T-helper 17 cell (primary cell): Measurements from ENCODE around the gene ERGIC1. TPM values are rescaled to one million over a fixed set of nuclear protein-coding genes. Genes with fewer than 3 reads are reported as not detected.

ENCODE experiments used
- ATAC-seq: fragments of 150-1000 bp; cut with Tn5 transposase; 2 replicates; pipeline ENCODE4 v1.10.0; 2021; ENCODE audit warnings: mild to moderate bottlenecking, moderate library complexity
- DNase-seq, 3 donors: peaks; one replicate each; pipeline versions ENCODE4 v3.0.0 to v3.0.0-alpha.2; 2020 to 2021
- H3K9me3 ChIP-seq: one replicate; pipeline ENCODE4 v1.7.0; 2013; ENCODE audit warnings: low read length, mild to moderate bottlenecking; ENCODE audit not compliant: control insufficient read depth, poor library complexity, severe bottlenecking
- H3K27ac Mint-ChIP-seq: one replicate; pipeline ENCODE4 v1.8.0; 2022; ENCODE audit warnings: mild to moderate bottlenecking, moderate library complexity, mixed read lengths
- H3K27me3 Mint-ChIP-seq: one replicate; pipeline ENCODE4 v1.8.0; 2022; ENCODE audit warnings: mixed read lengths
- H3K36me3 Mint-ChIP-seq: one replicate; pipeline ENCODE4 v1.8.0; 2022; ENCODE audit warnings: low read depth, mixed read lengths
- H3K4me1 Mint-ChIP-seq: one replicate; pipeline ENCODE4 v1.8.0; 2022; ENCODE audit warnings: mild to moderate bottlenecking, mixed read lengths
- H3K4me3 Mint-ChIP-seq: one replicate; pipeline ENCODE4 v1.8.0; 2022; ENCODE audit warnings: mild to moderate bottlenecking, moderate library complexity, mixed read lengths
- total RNA-seq, 4 donors: library from RNA in 2 of 4; stranded (reverse) in 2 of 4; gene quantifications; one replicate each; pipeline ENCODE4 v1.2.3 and lab custom pipeline; 2022 to 2026

ERGIC1 gene
- total RNA-seq, 2 donors from 2014 or later = 50.1 to 53.1 TPM

DNA sequence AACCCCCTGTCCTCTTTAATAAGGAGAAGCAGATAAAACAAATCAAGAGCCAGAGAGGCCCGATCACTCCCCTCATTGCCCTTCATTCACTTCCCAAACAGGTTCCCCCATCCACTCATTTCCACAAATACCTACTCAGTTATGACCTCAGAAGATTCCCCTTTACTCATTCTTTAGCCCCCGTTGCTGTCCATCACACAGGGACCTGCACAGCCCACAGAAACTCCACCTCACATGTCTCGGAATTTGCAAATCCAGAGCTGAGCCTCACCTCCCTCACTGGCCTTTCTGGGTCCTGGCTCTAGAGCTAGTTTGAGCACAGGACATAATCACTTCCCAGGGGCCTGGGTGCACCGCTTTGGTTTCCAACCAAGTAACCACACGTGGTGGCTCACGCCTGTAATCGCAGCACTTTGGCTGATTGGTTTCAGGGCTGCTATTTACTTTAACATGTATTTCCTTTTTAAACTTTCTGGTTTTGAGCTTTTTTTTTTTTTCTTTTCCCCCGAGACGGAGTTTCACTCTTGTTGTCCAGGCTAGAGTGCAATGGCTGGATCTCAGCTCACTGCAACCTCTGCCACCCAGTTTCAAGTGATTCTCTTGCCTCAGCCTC, 167.3 kb downstream of the ERGIC1 start:
- ATAC-seq (peak; percentile 37), DNase-seq (no peak)
- H3K27me3 Mint-ChIP-seq = no peaks in the 10 kb centered on the region
- H3K27ac Mint-ChIP-seq = peak overlapping the region; percentile 91
- no peaks in the 10 kb centered on the region for H3K9me3 ChIP-seq
- H3K36me3 Mint-ChIP-seq = no peaks in the 10 kb centered on the region
- peaks cover 52% of the 10 kb centered on the region for H3K4me1 Mint-ChIP-seq
- peak overlapping the region; percentile 61 for H3K4me3 Mint-ChIP-seq

Other genes with a start within 250 kb of the ERGIC1 start
- gene NEURL1B, start 193.0 kb upstream of the ERGIC1 start, total RNA-seq = under 1 TPM; 0.07 to 0.23 TPM
- 1,000 to 10,000 TPM; 1,522 to 2,429 TPM for gene DUSP1, start 63.1 kb upstream of the ERGIC1 start, total RNA-seq
- 10 to 100 TPM; 13.9 to 17.7 TPM for gene RPL26L1, start 125.2 kb downstream of the ERGIC1 start, total RNA-seq
- 100 to 1,000 TPM; 102 to 104 TPM for gene ATP6V0E1, start 149.5 kb downstream of the ERGIC1 start, total RNA-seq
- gene CREBRF, start 222.1 kb downstream of the ERGIC1 start, total RNA-seq = 100 to 1,000 TPM in 1 of 2 donors, 10 to 100 TPM in 1; 93.8 to 110 TPM